GM19463 (cell line): ENCODE results near the gene TRIM6.

Experiments
- ATAC-seq: cut with Tn5 transposase; IDR thresholded peaks from one replicate; pipeline ENCODE4 v1.9.1; 2021; ENCODE audit warnings: mild to moderate bottlenecking, moderate library complexity; ENCODE audit not compliant: unreplicated experiment

The TRIM6 gene

DNA sequence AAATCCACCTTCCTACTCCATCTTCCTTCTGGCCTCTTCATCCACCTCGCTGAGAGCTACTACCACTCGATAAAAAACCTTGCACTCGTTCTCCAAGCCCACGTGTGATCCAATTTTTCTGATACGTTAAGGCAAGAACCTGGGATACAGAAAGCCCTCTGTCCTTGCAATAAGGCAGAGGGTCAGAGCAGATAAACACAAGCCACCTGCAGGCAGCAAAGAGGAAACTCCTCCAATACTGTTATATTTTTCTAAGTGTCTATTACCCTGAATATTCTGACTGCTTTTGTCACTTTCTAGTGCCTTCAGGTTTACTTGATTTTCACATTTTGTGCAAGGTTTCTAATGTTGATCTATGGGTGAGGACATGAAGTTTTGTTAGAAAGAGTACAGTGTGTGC, 61.9 kb downstream of the TRIM6 start:
- no peak for ATAC-seq
